Natural killer cell (primary cell): ENCODE data around the gene SPOCK1. TPM values are rescaled to one million over a fixed set of nuclear protein-coding genes. Genes with fewer than 3 reads are reported as not detected.

Experiments
- ATAC-seq, 3 donors: fragments of 150-1000 bp in 2 of 3; fragments of 200-7000 bp in 1 of 3; cut with Tn5 transposase; 1 replicate in 1 of 3; 2 replicates in 2 of 3; pipeline ENCODE4 v1.10.0; 2021; ENCODE audit warnings: mild to moderate bottlenecking in 2 of 3, moderate library complexity in 2 of 3
- DNase-seq, 2 donors: peaks; one replicate each; pipeline versions ENCODE4 v3.0.0 to v3.0.0-alpha.2; 2013 to 2021; ENCODE audit warnings: mixed read lengths in 1 of 2
- H3K27ac ChIP-seq: one replicate; pipeline ENCODE4 v1.5.1; 2013; ENCODE audit warnings: mild to moderate bottlenecking, low read length
- H3K27me3 ChIP-seq: one replicate; pipeline ENCODE4 v1.6.1; 2013; ENCODE audit warnings: low read length; ENCODE audit not compliant: control insufficient read depth, insufficient read depth
- H3K36me3 ChIP-seq: one replicate; pipeline ENCODE4 v1.6.1; 2013; ENCODE audit warnings: low read length; ENCODE audit not compliant: control insufficient read depth, insufficient read depth
- H3K4me1 ChIP-seq: one replicate; pipeline ENCODE4 v1.6.1; 2013; ENCODE audit warnings: low read length; ENCODE audit not compliant: control insufficient read depth, insufficient read depth
- H3K4me3 ChIP-seq: one replicate; pipeline ENCODE4 v1.5.1; 2013; ENCODE audit warnings: low read length
- H3K9me3 ChIP-seq: one replicate; pipeline ENCODE4 v1.6.1; 2013; ENCODE audit warnings: low read length; ENCODE audit not compliant: control insufficient read depth, insufficient read depth
- H3K27ac Mint-ChIP-seq, 2 donors: one replicate each; pipeline ENCODE4 v1.8.0; 2022; ENCODE audit warnings: mild to moderate bottlenecking in 2 of 2, mixed read lengths in 2 of 2, moderate library complexity in 1 of 2
- H3K27me3 Mint-ChIP-seq, 2 donors: one replicate each; pipeline ENCODE4 v1.8.0; 2022; ENCODE audit warnings: low read depth in 2 of 2, mixed read lengths in 2 of 2
- H3K36me3 Mint-ChIP-seq: one replicate; pipeline ENCODE4 v1.8.0; 2022; ENCODE audit warnings: mixed read lengths
- H3K4me1 Mint-ChIP-seq, 2 donors: one replicate each; pipeline ENCODE4 v1.8.0; 2022; ENCODE audit warnings: mixed read lengths in 2 of 2
- H3K4me3 Mint-ChIP-seq: one replicate; pipeline ENCODE4 v1.8.0; 2022; ENCODE audit warnings: mild to moderate bottlenecking, moderate library complexity, mixed read lengths
- H3K9me3 Mint-ChIP-seq, 2 donors: one replicate each; pipeline ENCODE4 v1.8.0; 2022; ENCODE audit warnings: mixed read lengths in 2 of 2
- CTCF ChIP-seq: fragments of 200-600 bp; IDR thresholded peaks from one replicate; pipeline ENCODE4 v1.8.0; 2022; ENCODE audit warnings: antibody characterized with exemption
- WGBS: methylation state at CpG from one replicate; pipeline ENCODE4 v1.1.7; 2013; ENCODE audit warnings: missing lambda C conversion rate; ENCODE audit not compliant: insufficient coverage; 5-methylcytosine and 5-hydroxymethylcytosine counted together
- intact Hi-C: fragments of 100-400 bp; cut with micrococcal nuclease; formaldehyde crosslinking; loops from one replicate; pipeline ENCODE4 v1.14.2; 2022
- total RNA-seq, 4 donors: library from RNA; stranded (reverse); fragments of 120-200 nt in 1 of 4; gene quantifications; one replicate each; pipeline versions ENCODE4 v1.2.3 to v1.2.4, GENCODE V29; 2013 to 2022

Gene SPOCK1
- total RNA-seq, 3 donors from 2014 or later (not counting 1 experiment from before 2014, with no cell fraction given), result 0.09 to 1.6 (median 0.61) TPM

- Histone ChIP-seq H3K27me3 (peaks cover 2% of the 10 kb centered on the region), H3K27ac (no peak overlapping the region), H3K9me3 (no peaks in the 10 kb centered on the region), H3K36me3 (no peaks in the 10 kb centered on the region), H3K4me3 (no peak overlapping the region), H3K4me1 (no peaks in the 10 kb centered on the region)
- TF ChIP-seq CTCF, result no peak
- Mint-ChIP-seq H3K27me3 (peaks cover 7 to 24% of the 10 kb centered on the region in 2 donors), H3K9me3 (no peaks in the 10 kb centered on the region), H3K36me3 (no peaks in the 10 kb centered on the region), H3K4me1 (peaks cover 0 to 7% of the 10 kb centered on the region in 2 donors), H3K27ac (no peak overlapping the region), H3K4me3 (no peak overlapping the region)
- no peak for ATAC-seq
- intact Hi-C loops, result no loop called here
- DNase-seq, result no peak
Measured at GRCh38 chr5:137504916-137505315, 5.8 kb upstream of the SPOCK1 start.

GRCh38 chr5:137503456-137503855 is 4.3 kb upstream of the SPOCK1 start:
- Histone ChIP-seq H3K4me1 (peaks cover 5% of the 10 kb centered on the region), H3K27ac (no peak overlapping the region), H3K36me3 (no peaks in the 10 kb centered on the region), H3K27me3 (peaks cover 6% of the 10 kb centered on the region), H3K9me3 (no peaks in the 10 kb centered on the region), H3K4me3 (no peak overlapping the region)
- no peak for DNase-seq
- no peaks in the 10 kb centered on the region for H3K36me3 Mint-ChIP-seq
- H3K9me3 Mint-ChIP-seq, result no peaks in the 10 kb centered on the region
- peaks cover 0 to 7% of the 10 kb centered on the region in 2 donors for H3K4me1 Mint-ChIP-seq
- intact Hi-C loops, result no loop called here
- no peak overlapping the region for H3K27ac Mint-ChIP-seq
- no peak for TF ChIP-seq CTCF
- peaks cover 7 to 19% of the 10 kb centered on the region in 2 donors for H3K27me3 Mint-ChIP-seq
- no peak for ATAC-seq
- H3K4me3 Mint-ChIP-seq, result no peak overlapping the region

- Histone ChIP-seq H3K27ac (no peak overlapping the region), H3K9me3 (no peaks in the 10 kb centered on the region), H3K36me3 (no peaks in the 10 kb centered on the region), H3K4me3 (no peak overlapping the region), H3K27me3 (peaks cover 11% of the 10 kb centered on the region), H3K4me1 (peaks cover 5% of the 10 kb centered on the region)
- Mint-ChIP-seq H3K9me3 (no peaks in the 10 kb centered on the region), H3K27ac (no peak overlapping the region), H3K4me1 (peaks cover 0 to 12% of the 10 kb centered on the region in 2 donors), H3K36me3 (no peaks in the 10 kb centered on the region), H3K4me3 (no peak overlapping the region), H3K27me3 (peaks cover 14 to 16% of the 10 kb centered on the region in 2 donors)
- no peak for TF ChIP-seq CTCF
- intact Hi-C loops, result no loop called here
- no peak for ATAC-seq
- 75% methylated on average over 8 of the region's 8 CpGs for WGBS
- DNase-seq, result no peak
Measured at GRCh38 chr5:137502632-137503031, 3.5 kb upstream of the SPOCK1 start.

GRCh38 chr5:137501846-137502406 is 2.8 kb upstream of the SPOCK1 start:
- peaks cover 12% of the 10 kb centered on the region for H3K27me3 ChIP-seq
- no peak for ATAC-seq
- H3K4me1 ChIP-seq, result peaks cover 5% of the 10 kb centered on the region
- no peak overlapping the region for H3K4me3 ChIP-seq
- Mint-ChIP-seq H3K27me3 (peaks cover 17% of the 10 kb centered on the region in 2 donors), H3K9me3 (no peaks in the 10 kb centered on the region), H3K4me1 (peaks cover 0 to 12% of the 10 kb centered on the region in 2 donors), H3K36me3 (no peaks in the 10 kb centered on the region), H3K27ac (no peak overlapping the region), H3K4me3 (no peak overlapping the region)
- intact Hi-C loops, result no loop called here
- TF ChIP-seq CTCF, result no peak
- no peaks in the 10 kb centered on the region for H3K9me3 ChIP-seq
- DNase-seq, result no peak
- H3K36me3 ChIP-seq, result no peaks in the 10 kb centered on the region
- no peak overlapping the region for H3K27ac ChIP-seq
- 82% methylated on average over 2 of the region's 3 CpGs for WGBS
